Stimulated activated CD8-positive, alpha-beta memory T cell treated with anti-CD3 and anti-CD28 coated beads, Interleukin-15, amount 100 ng/mL, for 48 hours (primary cell): ENCODE measurements around the gene FAM200B.
A peak's percentile ranks its signal among the peaks of the same experiment; 100 is the strongest.

Experiments used
- DNase-seq, 2 donors: peaks; one replicate each; pipeline ENCODE4 v3.0.0-alpha.2; 2020; ENCODE audit warnings: low read depth in 2 of 2

FAM200B gene

GRCh38 chr4:15681372-15682241, at the start of gene FAM200B:
TSS of gene FAM200B (plus strand) at chr4:15681827. CDS start at chr4:15686978, 5,151 bp downstream.
- DNase-seq = peak; percentile 96 to 98

DNA sequence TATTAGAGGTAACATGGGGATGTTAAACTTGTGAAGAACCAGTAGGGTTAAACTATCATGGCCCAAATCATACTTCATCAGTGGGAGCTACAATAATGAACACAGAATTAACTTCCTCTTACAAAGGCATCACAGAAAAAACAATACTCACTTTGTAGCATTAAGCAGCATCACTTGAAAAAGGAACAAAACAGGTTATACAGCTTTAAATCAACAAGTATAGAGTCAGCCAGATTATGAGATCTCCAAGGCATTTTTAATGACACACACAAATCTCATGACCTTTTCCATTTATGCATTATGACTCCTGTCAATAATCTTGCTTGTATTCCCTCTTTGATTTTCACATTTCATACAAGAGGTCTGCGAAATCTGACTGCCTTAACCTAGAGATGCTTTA, 44.8 kb upstream of the FAM200B start:
- DNase-seq = no peak

DNA sequence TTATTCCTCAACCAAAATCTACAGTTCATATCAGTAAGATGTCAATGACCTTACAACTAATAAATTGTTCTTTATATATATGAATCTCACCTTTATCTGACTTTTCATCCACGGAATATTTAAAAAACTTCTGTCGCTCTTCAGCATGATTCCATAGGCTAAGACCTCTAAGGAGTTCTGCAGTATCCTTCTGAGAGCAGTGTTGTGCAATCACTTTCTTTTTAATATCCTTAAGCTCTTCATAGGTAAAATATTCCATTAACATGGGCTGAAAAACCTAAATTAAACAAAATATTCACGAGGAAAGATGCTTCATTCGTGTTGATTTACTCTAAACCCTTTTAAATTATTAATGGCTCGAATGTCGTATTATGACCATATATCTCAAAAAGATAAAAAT, 43.2 kb upstream of the FAM200B start:
- no peak for DNase-seq

- no peak for DNase-seq
These were observed 33.0 kb upstream of the FAM200B start for GRCh38 chr4:15648600-15648999.

- peak in 1 of 2 donors; percentile 12 for DNase-seq
These were observed 31.6 kb upstream of the FAM200B start for GRCh38 chr4:15649914-15650545.

DNA sequence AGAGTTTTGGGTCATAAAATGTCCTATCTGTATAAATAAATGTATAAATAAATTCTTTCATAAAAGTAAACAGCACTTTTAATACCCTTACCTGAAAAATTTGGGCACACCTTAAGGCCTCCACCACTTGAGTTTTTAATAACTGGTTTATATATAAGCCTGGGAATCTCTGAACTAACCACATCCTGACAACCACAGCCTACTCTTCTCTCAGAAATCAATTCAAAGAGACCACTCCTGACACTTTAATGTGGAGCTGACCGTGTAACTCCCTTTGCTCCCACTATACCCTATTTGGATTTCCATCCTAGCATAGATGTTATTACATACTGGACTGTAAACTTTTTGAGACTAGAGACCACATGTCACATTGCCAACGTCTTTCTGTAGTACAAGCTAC, 30.0 kb upstream of the FAM200B start:
- DNase-seq = no peak

- no peak for DNase-seq
These were observed 29.4 kb upstream of the FAM200B start for GRCh38 chr4:15652191-15652590.

DNA sequence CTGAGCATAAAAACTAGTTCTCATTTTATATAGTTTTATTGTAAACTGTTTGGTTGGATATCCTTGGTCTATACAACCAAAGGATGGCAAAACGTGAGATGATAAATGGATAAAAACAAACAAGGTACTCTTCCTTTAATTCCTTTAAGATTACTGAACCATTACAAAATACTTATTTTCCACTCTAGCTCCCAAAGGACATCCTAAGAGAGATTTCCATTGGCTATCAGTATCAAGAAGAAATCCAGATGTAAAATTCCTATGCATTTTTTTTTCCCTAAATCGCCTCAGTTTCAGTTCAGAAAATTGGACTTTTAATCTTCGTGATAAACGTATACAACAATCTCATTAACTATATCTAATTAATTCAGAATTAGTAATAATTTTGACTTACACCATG, 28.8 kb upstream of the FAM200B start:
- no peak for DNase-seq

DNA sequence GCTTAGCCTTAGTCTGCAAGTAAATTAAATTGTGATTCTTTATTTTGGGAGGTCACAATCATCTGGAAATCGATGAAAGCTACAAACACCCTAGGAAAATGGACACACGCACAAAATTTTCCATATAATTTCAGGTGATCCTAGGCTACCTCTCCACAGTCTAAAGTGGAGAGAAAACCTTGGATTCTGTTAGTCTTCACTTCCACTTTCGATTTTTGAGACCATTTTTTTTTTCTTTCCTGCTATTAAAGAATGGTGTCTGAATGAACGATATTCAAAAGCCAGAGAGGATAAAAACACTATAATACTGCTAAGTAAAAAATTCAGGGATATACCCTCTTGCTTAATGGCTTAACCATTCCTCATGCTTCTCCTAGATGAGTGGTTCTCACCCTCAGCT, 28.2 kb upstream of the FAM200B start:
- no peak for DNase-seq

DNA sequence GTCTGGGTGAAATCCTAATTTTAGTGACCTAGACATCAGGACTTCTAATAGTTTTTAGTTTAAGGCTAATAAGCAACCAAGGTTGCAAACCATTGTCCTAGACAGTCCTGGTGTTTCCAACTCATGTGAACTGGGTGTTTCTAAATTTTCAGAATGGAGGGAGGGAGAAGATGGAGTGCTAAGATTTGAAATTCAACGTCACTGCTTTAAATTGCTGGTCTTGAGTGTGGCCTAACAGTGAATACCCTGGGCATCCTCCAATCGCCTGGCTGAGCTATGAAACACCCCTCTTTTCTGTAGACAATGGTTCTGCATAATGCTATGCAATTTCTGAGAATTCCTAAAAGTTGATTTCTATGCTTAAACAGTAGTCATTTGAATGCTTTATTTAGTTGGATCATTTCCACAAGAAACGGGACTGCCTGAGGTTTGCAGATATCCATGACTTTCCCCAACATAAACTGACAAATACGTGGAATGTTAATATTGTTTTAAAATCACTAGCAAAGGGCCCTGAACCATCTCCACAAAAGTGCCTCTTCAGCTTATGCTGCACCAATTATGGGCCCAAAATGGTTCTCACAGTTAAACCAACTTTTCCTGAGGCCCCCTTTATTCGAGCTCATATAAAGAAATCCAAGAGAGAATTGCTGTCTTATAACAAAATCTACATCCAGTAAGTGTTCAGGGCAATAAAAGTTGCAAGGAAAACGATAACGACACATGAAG, 27.6 kb upstream of the FAM200B start:
- no peak for DNase-seq

GRCh38 chr4:15654593-15655222, 26.9 kb upstream of the FAM200B start:
- DNase-seq = no peak

DNA sequence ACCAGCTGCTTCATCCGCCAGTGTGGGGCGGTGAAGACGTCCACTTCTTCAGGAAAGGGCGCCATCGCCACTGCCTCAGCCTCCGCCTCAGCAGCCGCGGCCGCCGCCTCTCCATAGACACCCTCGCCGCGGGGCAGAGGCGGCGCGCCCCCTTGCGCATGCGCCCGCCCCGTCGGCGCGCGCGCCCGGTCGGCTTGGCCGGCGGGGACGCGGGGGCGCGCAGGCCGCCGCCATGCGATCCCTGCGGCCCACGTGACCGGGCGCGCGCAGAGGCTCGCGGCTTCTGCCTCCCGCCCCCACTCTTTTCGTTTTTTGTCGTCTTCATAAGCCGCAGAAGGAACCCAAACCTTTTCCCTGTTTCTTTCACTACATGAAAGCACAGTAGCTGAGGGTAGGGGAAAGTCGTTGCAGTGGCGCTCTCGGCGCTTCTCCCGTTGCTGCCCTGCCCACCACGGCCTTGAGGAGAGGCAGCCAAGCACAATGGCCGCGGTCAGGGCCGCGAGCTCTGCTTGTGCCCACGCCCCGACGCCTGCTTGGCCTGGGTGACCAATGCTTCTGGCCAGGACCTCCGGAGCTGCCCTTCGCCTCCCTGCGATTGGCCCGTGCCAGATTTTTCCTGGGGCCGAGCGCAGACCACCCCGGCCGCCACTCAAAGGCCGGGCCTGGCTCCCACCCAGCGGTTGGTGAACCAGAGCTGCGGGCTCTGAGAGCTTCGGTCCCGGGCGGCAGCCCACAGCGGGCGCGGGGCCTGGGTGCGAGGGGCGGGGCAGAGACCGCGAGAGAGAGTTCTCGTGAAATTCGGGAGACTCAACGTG, 26.2 kb upstream of the FAM200B start, which contains the start of gene FBXL5:
FBXL5 (minus strand) TSS at position 135 of the 815 bp plus-strand sequence; CDS start at position 65, 70 bp downstream.
- DNase-seq = peak; percentile 79 to 83

DNA sequence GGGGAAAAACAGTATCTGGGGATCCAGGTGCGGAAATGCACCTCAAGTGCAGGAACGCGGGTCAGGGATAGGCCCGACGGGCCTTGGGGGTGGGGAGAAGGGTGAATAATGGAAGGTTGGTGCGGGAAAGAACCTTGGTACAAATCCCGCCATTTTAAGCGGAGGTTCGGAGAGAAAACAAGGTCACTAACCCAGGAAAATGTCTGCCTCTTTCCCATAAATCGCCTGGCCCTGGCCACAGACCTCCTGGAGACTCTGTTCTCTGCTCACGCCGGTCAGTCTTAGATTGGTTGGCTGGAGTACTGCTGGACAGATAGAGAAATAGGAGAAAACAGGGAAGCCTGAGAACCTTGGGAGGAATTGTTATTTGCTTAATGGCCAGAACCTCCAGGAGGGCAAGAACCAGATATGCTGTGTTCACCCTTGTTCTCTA, 25.6 kb upstream of the FAM200B start:
- no peak for DNase-seq

- no peak for DNase-seq
These were observed 24.3 kb upstream of the FAM200B start for GRCh38 chr4:15657366-15657765.

DNA sequence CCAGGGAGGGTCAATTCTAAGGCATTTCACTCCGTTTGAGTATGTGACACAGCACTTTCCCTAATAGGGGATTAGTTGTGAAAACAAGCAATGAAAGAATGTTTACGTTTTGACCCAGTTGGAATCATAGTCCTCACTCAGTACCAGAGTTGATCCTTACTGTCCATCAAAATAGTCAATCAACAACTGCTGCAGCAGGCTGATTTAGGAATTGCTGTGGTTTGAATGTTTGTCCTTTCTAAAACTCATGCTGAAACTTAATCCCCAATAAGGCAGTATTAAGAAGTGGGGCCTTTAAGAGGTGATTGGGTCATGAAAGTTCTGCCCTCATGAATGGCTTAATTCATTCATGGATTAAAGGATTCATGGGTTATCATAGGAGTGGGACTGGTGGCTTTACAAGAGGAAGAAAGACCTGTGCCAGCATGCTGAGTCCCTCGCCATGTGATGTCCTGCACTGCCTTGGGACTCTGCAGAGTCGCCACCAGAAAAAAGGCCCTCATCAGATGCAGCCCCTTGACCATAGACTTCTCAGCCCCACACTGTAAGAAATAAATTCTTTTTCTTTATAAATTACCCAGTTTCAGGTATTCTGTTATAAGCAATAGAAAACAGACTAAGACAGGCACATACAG, 23.4 kb upstream of the FAM200B start:
- no peak for DNase-seq

DNA sequence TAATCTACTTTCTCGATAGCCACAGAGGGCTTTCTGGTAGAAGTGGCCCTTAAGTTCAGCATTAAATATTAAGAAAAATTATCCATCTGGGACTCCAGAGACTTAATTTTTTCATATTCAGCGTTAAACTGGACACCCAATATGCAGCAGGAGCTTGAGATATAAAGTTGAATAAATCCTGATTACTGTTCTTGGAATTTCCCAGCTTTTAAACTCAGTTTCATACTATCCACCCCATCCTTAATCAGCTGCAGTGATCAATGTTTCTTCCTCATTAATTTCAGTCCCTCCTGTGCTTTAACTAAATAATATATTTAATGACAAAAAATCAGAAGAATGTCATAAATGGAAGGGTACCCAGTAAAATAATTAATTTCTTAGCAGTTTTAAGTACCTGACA, 22.8 kb upstream of the FAM200B start:
- DNase-seq = no peak

DNA sequence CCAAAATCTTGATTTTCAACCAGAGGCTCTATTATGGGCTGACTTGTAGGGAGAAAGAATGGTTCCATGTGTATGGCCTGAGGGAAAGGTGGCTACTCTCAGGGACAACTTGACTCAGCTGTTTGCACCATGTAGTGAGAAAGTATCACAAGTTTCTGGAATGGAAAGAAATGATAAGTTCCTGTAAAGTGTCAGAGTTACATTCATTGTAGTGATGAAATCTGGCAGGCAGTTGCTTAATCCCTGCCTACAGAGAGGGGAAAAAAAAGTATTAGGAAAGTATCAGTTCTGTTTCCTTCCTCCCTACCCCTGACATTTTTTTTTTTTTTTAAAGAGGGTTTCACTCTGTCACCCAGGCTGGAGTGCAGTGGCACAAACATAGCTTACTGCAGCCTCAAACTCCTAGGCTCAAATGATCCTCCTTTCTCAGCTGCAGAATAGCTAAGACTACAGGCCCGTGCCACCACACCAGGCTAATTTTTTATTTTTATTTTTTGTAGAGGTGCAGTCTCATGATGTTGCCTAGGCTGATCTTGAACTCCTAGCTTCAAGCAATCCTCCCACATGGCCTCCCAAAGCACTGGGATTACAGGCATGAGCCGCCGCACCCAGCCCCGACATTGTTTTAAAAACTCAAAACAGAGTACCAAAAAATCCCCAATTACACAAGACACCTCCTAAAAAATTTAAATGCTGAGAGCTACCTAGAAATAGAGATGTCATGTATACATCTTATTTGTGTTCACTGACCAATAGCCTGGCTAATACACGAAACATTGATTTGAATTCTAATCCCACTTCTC, 21.7 kb upstream of the FAM200B start:
- no peak for DNase-seq

GRCh38 chr4:15665753-15666365, 15.8 kb upstream of the FAM200B start:
- no peak for DNase-seq

- DNase-seq = no peak
These were observed 14.6 kb upstream of the FAM200B start for GRCh38 chr4:15667006-15667405.
